ENCODE results near the gene SETD2.

SETD2 gene

GRCh38 chr3:47008851-47009224 is 155.1 kb downstream of the SETD2 start:
- DNase-seq = no peak

- DNase-seq = no peak
Observed at GRCh38 chr3:47008234-47008796, 155.6 kb downstream of the SETD2 start.

GRCh38 chr3:47007482-47008233 is 156.3 kb downstream of the SETD2 start:
- DNase-seq = no peak

GRCh38 chr3:47007001-47007400 is 156.9 kb downstream of the SETD2 start:
- no peak for DNase-seq

- no peak for DNase-seq
Observed at GRCh38 chr3:47006145-47006651, 157.7 kb downstream of the SETD2 start.

GRCh38 chr3:47005212-47006144 is 158.4 kb downstream of the SETD2 start:
- DNase-seq = no peak

- DNase-seq = no peak
Observed at GRCh38 chr3:47004369-47005211, 159.3 kb downstream of the SETD2 start.

- DNase-seq = no peak
Observed at GRCh38 chr3:47003461-47004368, 160.2 kb downstream of the SETD2 start.

GRCh38 chr3:47003056-47003410 is 160.9 kb downstream of the SETD2 start:
- DNase-seq = no peak

GRCh38 chr3:47002171-47003055 is 161.5 kb downstream of the SETD2 start:
- DNase-seq = no peak

- DNase-seq = no peak
Observed at GRCh38 chr3:47001731-47002170, 162.2 kb downstream of the SETD2 start.

GRCh38 chr3:47000922-47001730 is 162.8 kb downstream of the SETD2 start:
- no peak for DNase-seq

- DNase-seq = peak in 1 of 2 donors; percentile 9
Observed at GRCh38 chr3:47000198-47000815, 163.6 kb downstream of the SETD2 start.

GRCh38 chr3:46999516-47000197 is 164.3 kb downstream of the SETD2 start:
- no peak for DNase-seq

GRCh38 chr3:46998852-46999515 is 164.9 kb downstream of the SETD2 start:
- no peak for DNase-seq

- peak; percentile 44 to 57 for DNase-seq
Observed at GRCh38 chr3:46998121-46998851, 165.6 kb downstream of the SETD2 start.
